SU-DHL-6 (cell line): ENCODE data around the gene RIMBP2.

ENCODE experiments used
- EZH2phosphoT487 ChIP-seq: fragments of 200-600 bp; sonication (generic), shearing (Covaris generic); conservative IDR thresholded peaks from 2 replicates; pipeline ENCODE4 v1.6.1; 2018; ENCODE audit warnings: mild to moderate bottlenecking, antibody characterized with exemption, low read length, moderate library complexity, mixed read lengths
- TF ChIP-seq, protein P1 (sequence below): fragments of 200-600 bp; sonication (generic); IDR thresholded peaks from one replicate; pipeline ENCODE4 v1.5.1; 2017; ENCODE audit warnings: antibody characterized with exemption, mild to moderate bottlenecking, low read length, moderate library complexity; ENCODE audit not compliant: insufficient read depth, poor library complexity, severe bottlenecking

GRCh38 chr12:130483616-130484180 lies 232.4 kb downstream of the RIMBP2 start:
- TF ChIP-seq, protein P1, sequence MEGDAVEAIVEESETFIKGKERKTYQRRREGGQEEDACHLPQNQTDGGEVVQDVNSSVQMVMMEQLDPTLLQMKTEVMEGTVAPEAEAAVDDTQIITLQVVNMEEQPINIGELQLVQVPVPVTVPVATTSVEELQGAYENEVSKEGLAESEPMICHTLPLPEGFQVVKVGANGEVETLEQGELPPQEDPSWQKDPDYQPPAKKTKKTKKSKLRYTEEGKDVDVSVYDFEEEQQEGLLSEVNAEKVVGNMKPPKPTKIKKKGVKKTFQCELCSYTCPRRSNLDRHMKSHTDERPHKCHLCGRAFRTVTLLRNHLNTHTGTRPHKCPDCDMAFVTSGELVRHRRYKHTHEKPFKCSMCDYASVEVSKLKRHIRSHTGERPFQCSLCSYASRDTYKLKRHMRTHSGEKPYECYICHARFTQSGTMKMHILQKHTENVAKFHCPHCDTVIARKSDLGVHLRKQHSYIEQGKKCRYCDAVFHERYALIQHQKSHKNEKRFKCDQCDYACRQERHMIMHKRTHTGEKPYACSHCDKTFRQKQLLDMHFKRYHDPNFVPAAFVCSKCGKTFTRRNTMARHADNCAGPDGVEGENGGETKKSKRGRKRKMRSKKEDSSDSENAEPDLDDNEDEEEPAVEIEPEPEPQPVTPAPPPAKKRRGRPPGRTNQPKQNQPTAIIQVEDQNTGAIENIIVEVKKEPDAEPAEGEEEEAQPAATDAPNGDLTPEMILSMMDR = no peak
- TF ChIP-seq EZH2phosphoT487 = no peak
